Activated T-helper 17 cell treated with anti-CD3 and anti-CD28 coated beads, Interleukin-2, amount 50 U/mL, for 72 hours (primary cell): Measurements from ENCODE around the gene WWTR1. TPM values are rescaled to one million over a fixed set of nuclear protein-coding genes. Genes with fewer than 3 reads are reported as not detected.

Source experiments
- ATAC-seq: fragments of 150-1000 bp; cut with Tn5 transposase; replicated peaks from 2 replicates; pipeline ENCODE4 v1.10.0; 2021; ENCODE audit warnings: mild to moderate bottlenecking, moderate library complexity
- H3K27ac Mint-ChIP-seq: one replicate; pipeline ENCODE4 v1.8.0; 2022; ENCODE audit warnings: mixed read lengths
- H3K27me3 Mint-ChIP-seq: one replicate; pipeline ENCODE4 v1.8.0; 2022; ENCODE audit warnings: mixed read lengths
- H3K36me3 Mint-ChIP-seq: one replicate; pipeline ENCODE4 v1.8.0; 2022; ENCODE audit warnings: low read depth, mild to moderate bottlenecking, mixed read lengths
- H3K4me1 Mint-ChIP-seq: one replicate; pipeline ENCODE4 v1.8.0; 2022; ENCODE audit warnings: mixed read lengths
- H3K4me3 Mint-ChIP-seq: one replicate; pipeline ENCODE4 v1.8.0; 2022; ENCODE audit warnings: mild to moderate bottlenecking, mixed read lengths
- H3K9me3 Mint-ChIP-seq: one replicate; pipeline ENCODE4 v1.8.0; 2022; ENCODE audit warnings: mixed read lengths
- total RNA-seq, 2 donors: library from RNA; stranded (reverse); gene quantifications; one replicate each; pipeline ENCODE4 v1.2.3, GENCODE V29; 2022

WWTR1 gene
- total RNA-seq, 2 donors from 2014 or later = 1.8 to 2.8 TPM

- H3K27me3 Mint-ChIP-seq = peaks cover 6% of the 10 kb centered on the region
- ATAC-seq = no peak
- H3K4me1 Mint-ChIP-seq = no peaks in the 10 kb centered on the region
- H3K27ac Mint-ChIP-seq = no peak overlapping the region
- H3K9me3 Mint-ChIP-seq = no peaks in the 10 kb centered on the region
- H3K4me3 Mint-ChIP-seq = no peak overlapping the region
- no peaks in the 10 kb centered on the region for H3K36me3 Mint-ChIP-seq
Measured at GRCh38 chr3:149560617-149561016, 97.2 kb downstream of the WWTR1 start.

GRCh38 chr3:149560001-149560400, 97.8 kb downstream of the WWTR1 start:
- no peaks in the 10 kb centered on the region for H3K4me1 Mint-ChIP-seq
- no peak overlapping the region for H3K4me3 Mint-ChIP-seq
- H3K36me3 Mint-ChIP-seq = no peaks in the 10 kb centered on the region
- no peak overlapping the region for H3K27ac Mint-ChIP-seq
- ATAC-seq = no peak
- no peaks in the 10 kb centered on the region for H3K9me3 Mint-ChIP-seq
- H3K27me3 Mint-ChIP-seq = peaks cover 7% of the 10 kb centered on the region

GRCh38 chr3:149559525-149559924, 98.3 kb downstream of the WWTR1 start:
- Mint-ChIP-seq H3K4me1 (no peaks in the 10 kb centered on the region), H3K27me3 (peaks cover 7% of the 10 kb centered on the region), H3K36me3 (no peaks in the 10 kb centered on the region), H3K9me3 (no peaks in the 10 kb centered on the region), H3K4me3 (no peak overlapping the region), H3K27ac (no peak overlapping the region)
- no peak for ATAC-seq

GRCh38 chr3:149555927-149556326, 101.9 kb downstream of the WWTR1 start:
- no peaks in the 10 kb centered on the region for H3K36me3 Mint-ChIP-seq
- H3K9me3 Mint-ChIP-seq = no peaks in the 10 kb centered on the region
- no peak overlapping the region for H3K27ac Mint-ChIP-seq

GRCh38 chr3:149554826-149555225, 103.0 kb downstream of the WWTR1 start:
- H3K4me3 Mint-ChIP-seq = no peak overlapping the region
- no peak overlapping the region for H3K27ac Mint-ChIP-seq
- no peaks in the 10 kb centered on the region for H3K9me3 Mint-ChIP-seq
- H3K27me3 Mint-ChIP-seq = peaks cover 3% of the 10 kb centered on the region
- H3K4me1 Mint-ChIP-seq = no peaks in the 10 kb centered on the region
- H3K36me3 Mint-ChIP-seq = no peaks in the 10 kb centered on the region
- no peak for ATAC-seq

More at GRCh38 chr3:149555927-149556326, 101.9 kb downstream of the WWTR1 start:
- Mint-ChIP-seq H3K27me3 (peaks cover 3% of the 10 kb centered on the region), H3K4me3 (no peak overlapping the region), H3K4me1 (no peaks in the 10 kb centered on the region)
- no peak for ATAC-seq

- Mint-ChIP-seq H3K27ac (no peak overlapping the region), H3K9me3 (no peaks in the 10 kb centered on the region)
- no peak for ATAC-seq
Measured at GRCh38 chr3:149553781-149554451, 103.9 kb downstream of the WWTR1 start.

GRCh38 chr3:149552700-149553099, 105.1 kb downstream of the WWTR1 start:
- no peak overlapping the region for H3K27ac Mint-ChIP-seq
- H3K4me3 Mint-ChIP-seq = no peak overlapping the region
- ATAC-seq = no peak
- no peaks in the 10 kb centered on the region for H3K36me3 Mint-ChIP-seq
- no peaks in the 10 kb centered on the region for H3K9me3 Mint-ChIP-seq
- no peaks in the 10 kb centered on the region for H3K4me1 Mint-ChIP-seq
- peaks cover 8% of the 10 kb centered on the region for H3K27me3 Mint-ChIP-seq

More at GRCh38 chr3:149553781-149554451, 103.9 kb downstream of the WWTR1 start:
- Mint-ChIP-seq H3K4me3 (no peak overlapping the region), H3K4me1 (no peaks in the 10 kb centered on the region), H3K36me3 (no peaks in the 10 kb centered on the region), H3K27me3 (peaks cover 7% of the 10 kb centered on the region)

- ATAC-seq = no peak
- H3K4me1 Mint-ChIP-seq = no peaks in the 10 kb centered on the region
- H3K27ac Mint-ChIP-seq = no peak overlapping the region
- no peak overlapping the region for H3K4me3 Mint-ChIP-seq
- peaks cover 11% of the 10 kb centered on the region for H3K27me3 Mint-ChIP-seq
- H3K36me3 Mint-ChIP-seq = no peaks in the 10 kb centered on the region
- no peaks in the 10 kb centered on the region for H3K9me3 Mint-ChIP-seq
Measured at GRCh38 chr3:149551500-149551899, 106.3 kb downstream of the WWTR1 start.

GRCh38 chr3:149548669-149549065, 109.2 kb downstream of the WWTR1 start:
- ATAC-seq = no peak
- Mint-ChIP-seq H3K4me3 (no peak overlapping the region), H3K9me3 (no peaks in the 10 kb centered on the region), H3K27me3 (peaks cover 8% of the 10 kb centered on the region), H3K27ac (no peak overlapping the region), H3K4me1 (no peaks in the 10 kb centered on the region), H3K36me3 (no peaks in the 10 kb centered on the region)

- Mint-ChIP-seq H3K36me3 (no peaks in the 10 kb centered on the region), H3K27me3 (peaks cover 8% of the 10 kb centered on the region), H3K4me3 (no peak overlapping the region), H3K9me3 (no peaks in the 10 kb centered on the region), H3K27ac (no peak overlapping the region), H3K4me1 (no peaks in the 10 kb centered on the region)
- ATAC-seq = no peak
Measured at GRCh38 chr3:149547954-149548668, 109.7 kb downstream of the WWTR1 start.

- no peaks in the 10 kb centered on the region for H3K9me3 Mint-ChIP-seq
- no peaks in the 10 kb centered on the region for H3K36me3 Mint-ChIP-seq
- no peak overlapping the region for H3K27ac Mint-ChIP-seq
- H3K4me1 Mint-ChIP-seq = no peaks in the 10 kb centered on the region
- H3K27me3 Mint-ChIP-seq = peaks cover 8% of the 10 kb centered on the region
- ATAC-seq = no peak
- H3K4me3 Mint-ChIP-seq = no peak overlapping the region
Measured at GRCh38 chr3:149547413-149547812, 110.4 kb downstream of the WWTR1 start.

GRCh38 chr3:149545049-149545448, 112.8 kb downstream of the WWTR1 start:
- Mint-ChIP-seq H3K4me3 (no peak overlapping the region), H3K4me1 (no peaks in the 10 kb centered on the region), H3K36me3 (no peaks in the 10 kb centered on the region), H3K27me3 (peaks cover 8% of the 10 kb centered on the region), H3K9me3 (no peaks in the 10 kb centered on the region), H3K27ac (no peak overlapping the region)
- no peak for ATAC-seq

GRCh38 chr3:149542375-149543312, 115.2 kb downstream of the WWTR1 start:
- H3K36me3 Mint-ChIP-seq = no peaks in the 10 kb centered on the region
- no peak overlapping the region for H3K4me3 Mint-ChIP-seq
- no peaks in the 10 kb centered on the region for H3K4me1 Mint-ChIP-seq
- ATAC-seq = no peak
- H3K27me3 Mint-ChIP-seq = peaks cover 3% of the 10 kb centered on the region
- H3K27ac Mint-ChIP-seq = no peak overlapping the region
- H3K9me3 Mint-ChIP-seq = no peaks in the 10 kb centered on the region

GRCh38 chr3:149541091-149541491, 116.7 kb downstream of the WWTR1 start:
- no peaks in the 10 kb centered on the region for H3K4me1 Mint-ChIP-seq
- no peak for ATAC-seq
- no peak overlapping the region for H3K4me3 Mint-ChIP-seq
- H3K9me3 Mint-ChIP-seq = no peaks in the 10 kb centered on the region
- no peaks in the 10 kb centered on the region for H3K27me3 Mint-ChIP-seq
- H3K27ac Mint-ChIP-seq = no peak overlapping the region
- H3K36me3 Mint-ChIP-seq = no peaks in the 10 kb centered on the region
